Small intestine (tissue), 7 donors: Measurements from ENCODE around the gene MAGEB2. TPM values are rescaled to one million over a fixed set of nuclear protein-coding genes. Genes with fewer than 3 reads are reported as not detected.

Source experiments
- DNase-seq, 2 donors: peaks; one replicate each; pipeline versions ENCODE4 v3.0.0 to v3.0.0-alpha.2; 2013
- FAIRE-seq: peaks from 2 replicates; lab custom pipeline; 2012; peaks lifted over from hg19 to GRCh38; lab: Jason Lieb, UNC
- H3K27ac ChIP-seq, 3 donors: one replicate each; pipeline ENCODE4 v1.5.1; 2013; ENCODE audit warnings: low read length in 2 of 3, mild to moderate bottlenecking in 2 of 3, control low read depth in 1 of 3, inconsistent platforms in 1 of 3, low read depth in 1 of 3, moderate library complexity in 1 of 3
- H3K27me3 ChIP-seq, 3 donors: one replicate each; pipeline ENCODE4 v1.6.1; 2013; ENCODE audit warnings: low read length in 3 of 3, inconsistent platforms in 1 of 3; ENCODE audit not compliant: control insufficient read depth in 3 of 3, insufficient read depth in 3 of 3
- H3K36me3 ChIP-seq, 3 donors: one replicate each; pipeline ENCODE4 v1.6.1; 2013; ENCODE audit warnings: low read length in 3 of 3, inconsistent platforms in 1 of 3, low read depth in 1 of 3, mild to moderate bottlenecking in 1 of 3, moderate library complexity in 1 of 3; ENCODE audit not compliant: control insufficient read depth in 3 of 3, insufficient read depth in 2 of 3
- H3K4me1 ChIP-seq, 3 donors: one replicate each; pipeline ENCODE4 v1.6.1; 2013; ENCODE audit warnings: low read length in 2 of 3, inconsistent platforms in 1 of 3, low read depth in 1 of 3, mild to moderate bottlenecking in 1 of 3, moderate library complexity in 1 of 3; ENCODE audit not compliant: control insufficient read depth in 3 of 3, insufficient read depth in 2 of 3
- H3K4me3 ChIP-seq, 3 donors: one replicate each; pipeline ENCODE4 v1.5.1; 2013; ENCODE audit warnings: low read length in 3 of 3, control low read depth in 1 of 3, inconsistent platforms in 1 of 3, low read depth in 1 of 3, mild to moderate bottlenecking in 1 of 3, moderate library complexity in 1 of 3
- H3K9me3 ChIP-seq, 2 donors: one replicate each; pipeline ENCODE4 v1.6.1; 2013; ENCODE audit warnings: low read depth in 1 of 2, low read length in 1 of 2; ENCODE audit not compliant: control insufficient read depth in 2 of 2, insufficient read depth in 1 of 2
- WGBS, 3 donors: extraction: QIAGEN DNeasy Blood & Tissue Kit; methylation state at CpG; one replicate each; pipeline ENCODE4 v1.1.7; 2013; 5-methylcytosine and 5-hydroxymethylcytosine counted together
- polyA plus RNA-seq, 4 donors: library from polyadenylated mRNA; stranded (reverse) in 3 of 4; unstranded in 1 of 4; fragments of 200-250 nt in 3 of 4; fragments of 120-200 nt in 1 of 4; gene quantifications; one replicate each; pipeline versions ENCODE4 v1.2.1 to v1.2.3, GENCODE V29; 2013
- donor health status: healthy with polysubstance abuse.
- donor health status: control.
- donor health status: control.
- donor health status: Bipolar disorder and iron deficiency.
- donor health status: healthy.

MAGEB2 gene
- polyA plus RNA-seq, 4 donors, result not detected

- no peak for DNase-seq
- 13 to 56% (median 35%) methylated on average over 1 of the region's 1 CpG for WGBS, 3 donors
- Histone ChIP-seq H3K27ac (no peak overlapping the region), H3K4me1 (no peaks in the 10 kb centered on the region), H3K27me3 (no peaks in the 10 kb centered on the region), H3K4me3 (no peak overlapping the region), H3K36me3 (no peaks in the 10 kb centered on the region), H3K9me3 (no peaks in the 10 kb centered on the region)
- FAIRE-seq, result no peak
Measured at GRCh38 chrX:30217465-30217864, 2.1 kb downstream of the MAGEB2 start.

GRCh38 chrX:30219372-30219771 lies 4.0 kb downstream of the MAGEB2 start:
- DNase-seq (no peak), FAIRE-seq (no peak)
- H3K36me3 ChIP-seq, result no peaks in the 10 kb centered on the region
- WGBS, 3 donors, result 62 to 86% (median 70%) methylated on average over 4 of the region's 4 CpGs
- no peaks in the 10 kb centered on the region for H3K27me3 ChIP-seq
- no peaks in the 10 kb centered on the region for H3K4me1 ChIP-seq
- H3K9me3 ChIP-seq, result no peaks in the 10 kb centered on the region
- H3K27ac ChIP-seq, result no peak overlapping the region
- H3K4me3 ChIP-seq, result no peak overlapping the region

GRCh38 chrX:30220661-30221060 lies 5.3 kb downstream of the MAGEB2 start:
- WGBS, 3 donors, result 84 to 87% (median 85%) methylated on average over 5 of the region's 5 CpGs
- DNase-seq (no peak), FAIRE-seq (no peak)
- H3K27me3 ChIP-seq, result no peaks in the 10 kb centered on the region
- H3K27ac ChIP-seq, result no peak overlapping the region
- no peaks in the 10 kb centered on the region for H3K36me3 ChIP-seq
- H3K9me3 ChIP-seq, result no peaks in the 10 kb centered on the region
- no peaks in the 10 kb centered on the region for H3K4me1 ChIP-seq
- no peak overlapping the region for H3K4me3 ChIP-seq

GRCh38 chrX:30224536-30224935 lies 9.2 kb downstream of the MAGEB2 start:
- no peak overlapping the region for H3K4me3 ChIP-seq
- no peaks in the 10 kb centered on the region for H3K27me3 ChIP-seq
- H3K4me1 ChIP-seq, result no peaks in the 10 kb centered on the region
- FAIRE-seq (no peak), DNase-seq (no peak)
- H3K9me3 ChIP-seq, result no peaks in the 10 kb centered on the region
- WGBS, 3 donors, result 43 to 55% (median 52%) methylated on average over 2 of the region's 2 CpGs
- H3K36me3 ChIP-seq, result no peaks in the 10 kb centered on the region
- no peak overlapping the region for H3K27ac ChIP-seq

- WGBS, 3 donors, result 14 to 56% (median 54%) methylated on average over 1 of the region's 1 CpG
Measured at GRCh38 chrX:30228526-30228925, 13.2 kb downstream of the MAGEB2 start.

GRCh38 chrX:30230395-30230794 lies 15.0 kb downstream of the MAGEB2 start, which contains the start of gene MAGEB3:
MAGEB3 (plus strand) TSS chrX:30230657; CDS start chrX:30235925, 5,268 bp downstream.
- DNase-seq, result no peak
- H3K9me3 ChIP-seq, result no peaks in the 10 kb centered on the region
- no peaks in the 10 kb centered on the region for H3K4me1 ChIP-seq
- no peak within 1 kb of the TSS for H3K4me3 ChIP-seq
- no peaks in the 10 kb centered on the region for H3K36me3 ChIP-seq
- no peak for FAIRE-seq
- H3K27me3 ChIP-seq, result no peaks in the 10 kb centered on the region
- no peak within 1 kb of the TSS for H3K27ac ChIP-seq
- WGBS, 3 donors, result 69 to 74% (median 71%) methylated on average over 4 of the region's 4 CpGs

More at GRCh38 chrX:30228526-30228925, 13.2 kb downstream of the MAGEB2 start:
- no peaks in the 10 kb centered on the region for H3K27me3 ChIP-seq
- no peaks in the 10 kb centered on the region for H3K36me3 ChIP-seq
- H3K4me3 ChIP-seq, result no peak overlapping the region
- no peak overlapping the region for H3K27ac ChIP-seq
- no peaks in the 10 kb centered on the region for H3K9me3 ChIP-seq
- DNase-seq (no peak), FAIRE-seq (no peak)
- H3K4me1 ChIP-seq, result no peaks in the 10 kb centered on the region

GRCh38 chrX:30241724-30242415 lies 26.5 kb downstream of the MAGEB2 start, which contains the start of gene MAGEB4:
MAGEB4 (plus strand) TSS chrX:30242000; CDS start chrX:30242136, 136 bp downstream.
- Histone ChIP-seq H3K27ac (no peak within 1 kb of the TSS), H3K4me1 (no peaks in the 10 kb centered on the region), H3K4me3 (no peak within 1 kb of the TSS), H3K9me3 (no peaks in the 10 kb centered on the region), H3K27me3 (no peaks in the 10 kb centered on the region), H3K36me3 (no peaks in the 10 kb centered on the region)
- DNase-seq, result no peak
- WGBS, 3 donors, result 85 to 92% (median 89%) methylated on average over 10 of the region's 10 CpGs
- no peak for FAIRE-seq

DNA sequence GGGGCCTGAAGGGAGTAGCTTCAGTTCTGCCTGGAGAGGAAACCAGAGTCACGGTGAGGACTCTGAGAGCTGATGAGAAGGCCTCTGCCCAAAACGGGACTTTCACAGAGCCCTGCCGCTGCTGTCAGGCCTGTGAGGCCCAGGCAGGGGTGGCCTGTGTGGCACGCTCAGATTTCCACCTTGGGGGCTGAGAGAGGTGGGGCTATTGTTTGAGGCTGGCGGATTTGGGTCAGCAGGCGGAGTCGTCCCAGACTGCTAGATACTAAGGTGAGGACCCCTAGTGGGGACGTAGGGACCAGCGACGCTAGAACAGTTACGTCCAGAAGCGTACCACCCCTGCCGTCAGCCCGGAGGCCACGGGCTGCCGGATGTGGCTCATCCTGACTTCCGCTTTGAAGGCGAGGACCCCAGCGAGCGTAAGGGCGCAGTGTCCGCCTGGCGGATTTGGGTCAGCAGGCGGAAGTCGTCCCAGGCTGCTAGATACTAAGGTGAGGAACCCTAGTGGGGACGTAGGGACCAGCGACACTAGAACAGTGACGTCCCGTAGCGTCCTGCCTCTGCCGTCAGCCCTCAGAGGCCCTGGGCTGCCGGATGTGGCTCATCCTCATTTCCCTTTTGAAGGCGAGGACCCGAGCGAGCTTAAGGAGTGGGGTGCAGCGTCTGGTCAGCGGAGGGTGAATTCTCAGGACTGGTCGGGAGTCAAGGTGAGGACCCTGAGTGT lies 31.6 kb downstream of the MAGEB2 start, which contains the start of gene MAGEB1:
Gene MAGEB1, plus strand, starts transcription at position 378 of the 721 bp plus-strand sequence. CDS start 3,348 bp downstream, outside the sequence.
- no peaks in the 10 kb centered on the region for H3K4me1 ChIP-seq
- WGBS, 3 donors, result 87 to 94% (median 91%) methylated on average over 36 to 38 of the region's 38 CpGs
- H3K27ac ChIP-seq, result no peak within 1 kb of the TSS
- FAIRE-seq, result no peak
- H3K4me3 ChIP-seq, result no peak within 1 kb of the TSS
- no peaks in the 10 kb centered on the region for H3K9me3 ChIP-seq
- no peak for DNase-seq
- H3K27me3 ChIP-seq, result no peaks in the 10 kb centered on the region
- no peaks in the 10 kb centered on the region for H3K36me3 ChIP-seq
